ENCODE data around the gene SPG7.
A peak's percentile ranks its signal among the peaks of the same experiment; 100 is the strongest.
"Not testable (repeated sequence)": the region's sequence is repeated elsewhere in the genome, so short reads cannot be mapped to it uniquely, and the experiment has no call there.

Gene SPG7

DNA sequence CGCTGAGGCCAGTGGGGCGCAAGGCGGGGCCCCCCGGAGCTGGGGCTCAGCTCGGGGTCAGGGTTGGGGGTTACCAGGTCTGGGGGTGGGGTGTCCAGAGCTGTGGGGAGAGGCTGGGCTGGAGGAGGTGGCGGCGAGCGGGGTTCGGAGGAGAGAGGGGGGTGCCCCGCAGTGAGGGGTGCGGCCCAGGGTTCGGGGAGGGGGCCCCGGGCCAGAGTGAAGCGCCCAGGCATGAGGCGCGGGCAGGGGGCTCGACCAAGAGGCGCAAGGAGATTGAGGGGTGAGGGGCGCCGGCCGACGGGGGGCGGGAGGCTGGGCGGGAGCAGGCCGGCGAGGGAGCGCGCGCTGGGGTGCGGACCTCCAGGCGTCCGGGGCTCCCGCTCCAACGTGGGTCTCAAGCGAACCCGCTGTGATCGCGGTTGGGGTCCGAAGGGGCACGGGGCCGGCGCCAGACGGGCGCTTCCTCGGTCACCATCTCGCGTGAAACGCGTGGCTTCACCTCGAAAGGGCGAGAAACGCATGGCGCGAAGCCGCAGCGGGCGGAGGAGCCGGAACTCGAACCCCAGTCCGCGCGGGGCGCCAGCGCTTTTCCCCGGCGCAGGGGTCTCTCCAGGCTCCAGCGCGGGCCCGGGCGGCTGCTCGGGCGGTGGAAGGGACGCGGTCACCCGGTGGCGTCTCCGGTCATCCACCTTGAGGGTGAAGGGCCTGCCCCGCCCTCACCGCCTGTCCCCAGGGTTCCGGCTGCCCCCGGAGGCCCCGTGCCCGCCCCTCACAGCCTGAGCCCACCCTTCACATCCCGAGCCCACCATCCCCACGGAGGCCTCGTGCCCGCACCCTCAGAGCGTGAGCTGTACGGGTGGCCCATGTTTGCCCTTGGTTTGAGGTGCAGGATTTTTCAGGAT lies 68.2 kb downstream of the SPG7 start:
- DNase-seq (ENCODE audit: low spot score) (no peak), FAIRE-seq (no peak)

DNA sequence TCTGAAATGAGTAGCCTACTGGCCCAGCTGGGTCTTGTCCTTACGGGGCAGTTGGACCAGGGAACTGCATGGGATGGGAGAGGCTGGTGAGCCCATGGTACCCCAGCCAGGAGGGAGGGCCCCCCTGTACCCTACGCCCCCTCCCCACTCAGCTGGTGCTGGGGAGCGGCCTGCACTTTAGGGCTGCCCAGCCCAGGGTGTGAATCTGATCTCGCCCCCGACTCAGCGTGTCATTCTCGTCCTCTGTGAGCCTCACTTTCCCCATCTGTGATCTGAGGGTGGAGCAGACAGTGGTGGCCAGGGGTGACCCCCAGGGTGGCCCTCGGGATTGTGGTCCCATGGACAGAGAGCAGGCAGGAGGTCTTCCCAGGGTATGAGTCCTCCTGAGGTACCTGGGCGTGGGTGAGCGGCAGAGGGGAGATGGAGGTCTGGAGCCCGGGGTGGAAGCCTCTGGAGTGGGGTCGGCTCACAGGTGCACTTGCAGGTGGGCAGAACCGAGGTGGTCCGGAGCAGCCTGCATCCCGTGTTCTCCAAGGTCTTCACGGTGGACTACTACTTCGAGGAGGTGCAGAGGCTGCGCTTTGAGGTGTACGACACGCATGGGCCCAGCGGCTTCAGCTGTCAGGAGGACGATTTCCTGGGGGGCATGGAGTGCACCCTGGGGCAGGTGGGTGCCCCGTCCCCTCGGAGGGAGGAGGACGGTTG lies 69.0 kb downstream of the SPG7 start:
- DNase-seq (ENCODE audit: low spot score), result no peak

DNA sequence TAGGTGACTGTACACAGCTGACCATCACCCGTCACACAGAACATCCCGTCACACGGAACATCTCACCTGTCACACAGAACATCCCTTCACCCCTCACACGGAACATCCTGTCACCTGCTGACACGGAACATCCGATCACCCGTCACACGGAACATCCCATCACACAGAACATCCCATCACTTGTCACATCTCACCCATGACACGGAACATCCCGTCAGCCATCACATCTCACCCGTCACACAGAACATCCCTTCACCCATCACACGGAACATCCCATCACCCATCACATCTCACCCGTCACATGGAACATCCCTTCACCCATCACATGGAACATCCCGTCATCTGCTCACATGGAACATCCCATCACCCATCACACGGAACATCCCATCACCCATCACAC lies 71.1 kb downstream of the SPG7 start:
- FAIRE-seq, result no peak
- DNase-seq (ENCODE audit: low spot score), result no peak

More for the DNA sequence above, 69.0 kb downstream of the SPG7 start:
- no peak for FAIRE-seq

DNA sequence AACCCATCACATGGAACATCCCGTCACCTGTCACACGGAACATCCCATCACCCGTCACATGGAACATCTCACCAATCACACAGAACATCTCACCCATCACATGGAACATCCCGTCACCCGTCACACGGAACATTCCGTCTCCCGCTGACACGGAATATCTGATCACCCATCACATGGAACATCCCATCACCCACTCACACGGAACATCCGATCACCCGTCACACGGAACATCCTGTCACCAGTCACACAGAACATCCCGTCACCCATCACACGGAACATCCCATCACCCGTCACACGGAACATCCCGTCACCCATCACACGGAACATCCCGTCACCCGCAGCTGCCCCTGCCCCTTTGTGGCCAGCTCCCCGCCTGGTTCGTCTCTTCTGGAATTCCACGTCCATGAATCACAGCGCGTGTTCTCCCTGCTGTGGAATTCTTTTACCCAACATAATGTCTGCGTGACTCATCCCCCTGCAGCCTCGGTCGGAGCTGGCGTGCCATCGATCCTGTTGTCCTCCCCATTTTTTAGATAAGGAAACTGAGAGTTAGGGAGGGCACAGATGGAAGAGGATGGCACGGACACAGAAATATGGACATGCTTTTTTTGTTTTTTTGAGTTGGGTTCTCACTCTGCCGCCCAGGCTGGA lies 73.0 kb downstream of the SPG7 start:
- DNase-seq (ENCODE audit: low spot score) (peak; percentile 97), FAIRE-seq (peak; percentile 97)

DNA sequence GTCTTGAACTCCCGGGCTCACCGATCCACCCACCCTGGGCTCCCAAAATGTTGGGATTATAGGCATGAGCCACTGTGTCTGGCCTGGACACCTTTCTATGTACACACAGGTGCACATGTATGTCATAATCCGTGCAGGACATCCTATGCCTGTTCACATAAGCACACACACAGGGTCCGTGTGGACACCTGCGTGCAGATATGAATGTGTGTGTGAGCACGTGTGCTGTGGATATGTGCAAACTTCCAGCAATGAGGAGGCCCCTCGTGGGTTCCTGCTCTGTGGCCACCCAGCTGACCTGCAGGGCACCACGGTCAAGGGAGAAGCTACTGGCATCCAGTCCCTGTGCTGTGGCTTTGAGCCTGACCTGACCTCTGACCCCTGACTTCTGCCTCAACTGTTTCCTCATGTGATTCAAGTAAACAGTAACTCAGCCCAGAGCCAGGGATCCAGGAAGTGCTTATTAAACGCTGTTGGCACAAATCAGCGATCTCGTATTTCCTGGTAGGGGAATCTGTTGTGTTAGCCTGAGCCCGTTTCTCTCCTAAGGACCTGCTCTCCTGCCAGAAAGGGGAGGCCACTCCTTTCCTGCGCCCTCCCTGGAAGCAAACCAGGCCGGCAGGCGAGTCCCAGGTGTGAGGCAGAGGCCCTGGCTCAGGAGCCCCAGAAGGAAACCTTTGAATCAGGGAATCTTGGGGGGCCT lies 73.8 kb downstream of the SPG7 start:
- DNase-seq (ENCODE audit: low spot score) (peak; percentile 78), FAIRE-seq (peak; percentile 85)

DNA sequence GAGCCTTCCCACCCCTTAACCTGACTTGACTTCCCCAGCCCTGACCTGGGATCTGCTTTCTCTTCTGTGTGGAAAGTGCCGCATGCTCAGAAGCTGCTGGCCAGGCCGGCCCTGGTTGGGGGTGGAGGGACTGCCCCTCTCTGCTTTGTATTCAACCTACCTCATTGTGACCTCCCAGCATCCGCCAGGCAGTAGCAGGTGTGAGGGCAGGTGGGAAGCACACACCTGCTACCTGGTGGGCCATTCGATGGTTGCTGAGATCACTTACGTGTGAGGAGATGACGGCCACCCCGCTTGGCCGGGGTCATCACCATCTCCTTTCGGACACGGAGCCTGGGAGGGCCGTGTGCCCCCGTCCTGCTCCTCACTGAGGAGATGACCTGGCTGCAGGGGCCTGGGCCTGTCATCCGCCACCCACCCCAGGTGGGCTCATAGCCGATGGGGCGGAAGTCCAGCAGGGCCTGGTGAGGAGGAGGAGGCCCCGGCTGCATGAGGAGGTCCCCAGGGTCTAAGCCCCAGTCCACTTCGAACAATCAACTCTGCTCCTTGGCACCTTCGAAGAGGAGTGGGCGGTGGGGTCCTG lies 74.5 kb downstream of the SPG7 start:
- DNase-seq (ENCODE audit: low spot score) (no peak), FAIRE-seq (no peak)

DNA sequence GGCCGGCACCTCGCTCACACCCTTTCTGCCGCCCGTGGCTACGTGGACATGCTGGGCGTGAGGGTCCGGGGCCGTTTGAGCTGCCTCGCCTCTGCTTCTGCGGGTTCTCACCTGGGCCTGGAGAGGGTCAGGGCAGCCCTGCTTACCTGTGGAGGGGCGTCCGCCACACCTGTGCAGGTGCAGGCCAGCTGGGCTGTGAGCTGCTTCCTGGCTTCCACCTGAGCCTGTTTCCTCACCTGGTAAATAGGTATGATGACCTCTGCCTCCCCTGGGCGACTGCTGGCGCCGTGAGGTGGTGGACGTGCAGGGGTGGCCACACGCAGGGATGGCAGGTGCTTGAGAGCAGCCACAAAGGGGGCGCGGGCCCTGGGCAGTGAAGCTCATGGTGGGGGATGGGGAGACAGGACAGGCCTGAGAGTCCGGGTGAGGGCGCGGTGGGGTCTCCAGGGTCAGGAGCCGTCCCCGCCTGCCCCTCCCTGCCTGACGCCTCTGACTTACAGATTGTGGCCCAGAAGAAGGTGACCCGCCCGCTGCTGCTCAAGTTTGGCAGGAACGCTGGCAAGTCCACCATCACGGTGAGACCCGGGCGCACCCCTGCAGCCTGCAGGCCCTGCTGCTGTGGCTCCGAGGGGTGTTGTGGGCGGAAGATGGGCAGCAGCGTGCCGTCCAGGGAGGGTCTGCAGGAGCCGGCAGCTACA lies 75.1 kb downstream of the SPG7 start:
- no peak for FAIRE-seq
- DNase-seq (ENCODE audit: low spot score), result no peak

DNA sequence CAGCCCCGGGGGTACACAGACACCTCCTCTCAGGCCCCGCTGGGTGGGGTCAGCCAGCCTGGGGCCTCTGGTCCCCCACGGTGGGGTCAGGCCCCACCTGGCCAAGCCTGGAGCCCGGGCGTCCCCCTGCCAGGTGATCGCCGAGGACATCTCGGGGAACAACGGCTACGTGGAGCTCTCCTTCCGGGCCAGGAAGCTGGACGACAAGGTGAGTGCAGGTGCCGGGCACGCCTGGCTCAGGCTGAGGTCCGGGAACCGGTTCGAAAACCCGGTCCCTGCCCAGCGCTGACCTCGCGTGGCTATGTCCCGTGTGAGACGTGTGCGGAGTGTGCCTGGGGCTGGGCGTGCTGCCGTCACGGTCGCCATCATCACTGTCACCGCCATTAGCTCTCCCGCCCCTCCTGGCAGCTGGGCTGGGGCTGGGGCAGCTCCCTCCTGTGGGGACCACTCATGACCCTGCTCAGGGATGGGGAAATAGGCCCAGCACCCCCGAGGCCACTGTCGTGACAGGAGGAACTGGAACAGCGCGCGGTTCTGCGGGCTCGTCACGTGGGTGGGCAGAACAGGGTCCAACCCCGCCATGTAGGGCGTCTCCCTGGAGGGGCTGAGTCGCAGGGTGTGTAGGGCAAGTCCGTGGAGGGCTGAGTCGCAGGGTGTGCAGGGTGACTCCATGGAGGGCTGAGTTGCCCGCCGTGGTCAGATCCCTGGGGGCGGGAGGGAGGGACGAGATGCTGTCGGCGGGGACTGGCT lies 75.9 kb downstream of the SPG7 start:
- DNase-seq (ENCODE audit: low spot score) (no peak), FAIRE-seq (no peak)

DNA sequence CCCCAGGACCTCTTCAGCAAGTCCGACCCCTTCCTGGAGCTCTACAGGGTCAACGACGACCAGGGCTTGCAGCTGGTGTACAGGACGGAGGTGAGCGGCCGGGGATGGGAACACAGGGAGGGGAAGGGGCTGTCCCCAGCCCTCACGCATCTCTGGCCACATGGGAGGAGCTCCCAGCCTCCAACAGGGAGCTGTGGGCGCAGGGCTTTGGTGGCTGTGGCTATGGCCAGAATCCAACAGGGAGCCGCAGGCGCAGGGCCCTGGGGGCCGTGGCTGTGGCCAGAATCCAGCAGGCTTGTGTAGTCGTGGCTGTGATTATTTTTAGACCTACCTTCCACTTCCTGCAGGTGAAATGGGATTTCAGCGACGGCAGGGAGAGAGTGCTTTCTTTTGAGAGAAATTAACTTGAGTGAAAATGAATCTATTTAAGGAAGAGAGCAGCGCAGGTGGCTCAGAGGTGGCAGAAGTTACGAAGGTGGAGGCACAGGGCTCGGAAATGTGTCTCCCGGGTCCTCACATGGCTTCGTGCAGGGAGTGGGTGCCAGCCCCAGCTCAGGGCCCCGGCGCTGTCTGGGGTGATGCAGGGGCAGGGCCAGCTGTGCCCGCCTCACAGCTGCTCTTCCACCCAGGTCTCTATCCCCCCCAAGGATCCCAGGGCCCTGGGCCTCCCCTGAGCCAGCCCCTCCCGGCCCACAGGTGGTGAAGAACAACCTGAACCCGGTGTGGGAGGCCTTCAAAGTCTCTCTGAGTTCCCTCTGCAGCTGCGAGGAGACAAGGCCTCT lies 76.8 kb downstream of the SPG7 start:
- DNase-seq (ENCODE audit: low spot score), result no peak
- FAIRE-seq, result no peak

DNA sequence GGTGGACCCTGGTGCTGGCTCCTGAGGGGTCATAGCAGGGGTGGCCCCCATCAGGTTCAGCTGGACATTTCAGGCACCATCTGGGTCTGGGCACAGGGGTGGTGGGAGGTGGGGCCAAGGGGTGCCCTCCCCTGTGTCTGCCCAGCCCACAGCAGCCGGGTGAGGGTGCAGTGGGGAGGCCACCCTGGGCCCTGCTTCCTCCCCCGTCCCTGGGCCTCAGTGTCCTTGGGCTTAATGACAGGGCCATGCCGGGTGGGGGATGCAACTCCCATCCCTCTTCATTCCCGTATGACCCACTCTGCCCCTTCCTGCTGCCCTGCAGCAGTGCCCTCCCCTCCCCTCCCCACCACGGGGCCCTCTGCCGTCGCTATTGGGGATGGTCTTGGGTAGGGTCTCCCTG lies 78.0 kb downstream of the SPG7 start:
- no peak for FAIRE-seq

DNA sequence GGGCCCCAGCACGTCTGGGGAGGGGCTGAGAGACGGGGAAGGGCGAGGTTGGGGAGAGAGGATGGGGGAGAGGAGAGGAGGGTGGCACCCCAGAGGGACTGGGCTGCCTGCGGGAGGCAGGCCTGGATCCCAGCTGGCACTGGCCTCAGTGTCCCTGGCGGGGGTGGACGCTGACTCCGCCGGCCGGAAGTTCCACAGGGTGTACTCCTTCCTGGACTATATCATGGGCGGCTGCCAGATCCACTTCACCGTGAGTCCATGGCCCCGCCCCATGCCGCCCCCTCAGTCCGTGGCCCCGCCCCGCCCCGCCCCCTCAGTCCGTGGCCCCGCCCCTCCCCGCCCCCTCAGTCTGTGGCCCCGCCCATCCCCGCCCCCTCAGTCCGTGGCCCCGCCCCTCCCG lies 78.7 kb downstream of the SPG7 start:
- DNase-seq (ENCODE audit: low spot score) (no peak), FAIRE-seq (no peak)

More for the DNA sequence above, 78.0 kb downstream of the SPG7 start:
- no peak for DNase-seq (ENCODE audit: low spot score)

DNA sequence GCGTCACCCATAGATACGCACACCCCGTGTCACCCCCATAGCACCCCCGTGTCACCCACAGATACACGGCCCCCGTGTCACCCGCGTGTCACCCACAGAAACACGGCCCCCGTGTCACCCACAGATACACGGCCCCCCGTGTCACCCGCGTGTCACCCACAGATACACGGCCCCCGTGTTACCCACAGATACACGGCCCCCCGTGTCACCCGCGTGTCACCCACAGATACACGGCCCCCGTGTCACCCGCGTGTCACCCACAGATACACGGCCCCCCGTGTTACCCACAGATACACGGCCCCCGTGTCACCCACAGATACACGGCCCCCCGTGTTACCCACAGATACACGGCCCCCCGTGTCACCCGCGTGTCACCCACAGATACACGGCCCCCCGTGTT lies 79.5 kb downstream of the SPG7 start:
- not testable (repeated sequence) for DNase-seq (ENCODE audit: low spot score); FAIRE-seq

DNA sequence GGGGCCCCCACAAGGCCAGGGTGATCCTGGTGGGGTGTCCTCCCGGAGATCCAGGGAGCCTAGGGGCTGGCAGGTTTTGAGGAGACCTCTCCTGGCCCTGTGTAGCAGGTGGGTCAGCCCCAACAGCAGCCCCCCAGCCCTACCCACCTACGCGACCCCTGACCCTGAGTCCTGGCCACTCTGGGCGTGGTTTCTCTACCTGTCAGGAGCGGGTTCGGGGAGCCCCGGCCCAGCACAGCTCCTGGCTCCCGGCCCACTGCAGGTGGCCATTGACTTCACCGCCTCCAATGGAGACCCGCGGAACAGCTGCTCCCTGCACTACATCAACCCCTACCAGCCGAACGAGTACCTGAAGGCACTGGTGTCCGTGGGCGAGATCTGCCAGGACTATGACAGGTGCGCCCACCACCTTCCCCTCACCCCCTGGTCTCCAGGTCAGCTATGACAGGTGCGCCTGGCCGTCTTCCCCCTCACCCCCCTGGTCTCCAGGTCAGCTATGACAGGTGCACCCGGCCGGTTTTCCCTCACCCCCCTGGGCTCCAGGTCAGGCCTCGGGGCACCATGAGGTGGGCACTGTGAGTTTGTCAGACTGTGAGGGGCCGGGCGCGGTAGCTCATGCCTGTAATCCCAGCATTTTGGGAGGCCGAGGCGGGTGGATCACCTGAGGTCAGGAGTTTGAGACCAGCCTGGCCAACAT lies 80.4 kb downstream of the SPG7 start:
- DNase-seq (ENCODE audit: low spot score), result no peak
- no peak for FAIRE-seq

DNA sequence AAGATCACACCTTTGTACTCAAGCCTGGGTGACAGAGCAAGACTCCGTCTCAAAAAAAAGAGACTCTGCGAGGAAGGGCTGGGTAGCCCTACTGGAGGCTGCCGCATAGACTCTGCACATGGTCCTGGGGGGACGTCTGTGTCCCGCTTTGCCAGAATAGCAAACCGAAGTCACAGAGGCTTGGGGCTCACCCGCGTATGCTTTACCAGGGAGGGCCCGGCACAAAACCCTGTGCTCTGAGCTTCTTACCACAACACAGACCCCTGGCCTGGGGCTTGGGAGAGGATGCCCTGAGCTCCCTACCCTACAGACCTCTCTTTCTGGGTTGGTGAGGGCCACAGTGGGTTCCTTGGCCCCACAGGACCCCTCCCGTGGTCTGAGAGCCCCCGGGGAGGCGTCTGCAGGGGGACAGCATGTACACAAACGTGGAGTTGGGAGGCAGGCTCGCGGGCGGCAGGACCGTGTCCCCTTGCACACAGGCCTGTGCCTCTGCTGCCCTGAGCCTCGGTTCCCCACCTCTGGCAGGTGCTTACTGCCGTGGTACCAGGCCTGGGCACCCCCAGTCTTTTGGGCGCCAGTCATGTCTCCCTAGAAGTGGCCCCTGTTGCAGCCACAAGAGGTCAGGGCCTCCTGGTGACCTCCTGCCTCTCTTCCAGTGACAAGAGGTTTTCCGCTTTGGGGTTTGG lies 81.2 kb downstream of the SPG7 start:
- DNase-seq (ENCODE audit: low spot score) (no peak), FAIRE-seq (no peak)

DNA sequence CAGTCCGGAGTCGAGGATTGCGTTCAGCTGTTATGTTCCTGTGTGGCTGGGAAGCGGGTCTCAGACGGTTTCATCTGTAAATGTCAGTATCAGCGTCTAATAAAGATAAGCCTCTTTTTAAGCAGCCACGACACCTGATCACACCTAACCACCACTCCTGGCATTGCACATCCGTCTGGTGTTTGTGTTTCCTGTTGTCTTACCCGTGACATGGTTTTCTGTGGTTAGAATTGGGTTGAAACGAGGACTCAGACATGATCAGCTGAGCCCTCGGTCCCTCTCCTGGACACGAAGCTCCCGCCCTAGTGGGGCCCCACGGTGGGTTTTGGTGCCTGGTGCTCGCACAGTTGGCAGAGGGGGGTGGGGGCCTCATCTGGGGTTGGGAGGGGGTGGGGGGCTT lies 85.6 kb downstream of the SPG7 start:
- DNase-seq (ENCODE audit: low spot score) (no peak), FAIRE-seq (no peak)

DNA sequence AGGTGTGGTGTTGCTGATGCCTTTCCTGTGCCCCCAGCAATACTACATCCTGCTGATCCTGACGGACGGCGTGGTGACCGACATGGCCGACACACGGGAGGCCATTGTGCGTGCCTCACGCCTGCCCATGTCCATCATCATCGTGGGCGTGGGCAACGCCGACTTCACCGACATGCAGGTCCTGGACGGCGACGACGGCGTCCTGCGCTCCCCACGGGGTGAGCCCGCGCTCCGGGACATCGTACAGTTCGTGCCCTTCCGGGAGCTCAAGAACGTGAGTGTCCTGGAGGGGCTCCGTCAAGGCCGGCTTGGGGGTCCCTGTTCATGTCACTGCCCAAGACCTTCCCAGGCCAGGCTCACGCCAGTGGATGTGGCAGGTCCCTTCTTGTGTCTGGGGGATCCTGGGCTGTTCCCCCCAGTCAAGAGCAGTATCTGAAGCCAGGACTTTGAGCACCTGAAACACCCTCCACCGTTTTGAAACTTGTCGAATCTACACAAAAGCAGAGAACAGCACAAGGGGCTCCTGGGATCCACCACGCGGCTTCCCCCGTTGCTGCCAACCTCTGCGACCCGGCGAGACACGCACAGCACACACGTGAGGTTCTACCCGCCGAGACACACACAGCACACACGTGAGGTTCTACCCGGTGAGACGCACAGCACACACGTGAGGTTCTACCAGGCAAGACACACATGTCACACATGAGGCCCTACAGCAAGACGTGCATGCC lies 87.3 kb downstream of the SPG7 start:
- DNase-seq (ENCODE audit: low spot score) (no peak), FAIRE-seq (no peak)

DNA sequence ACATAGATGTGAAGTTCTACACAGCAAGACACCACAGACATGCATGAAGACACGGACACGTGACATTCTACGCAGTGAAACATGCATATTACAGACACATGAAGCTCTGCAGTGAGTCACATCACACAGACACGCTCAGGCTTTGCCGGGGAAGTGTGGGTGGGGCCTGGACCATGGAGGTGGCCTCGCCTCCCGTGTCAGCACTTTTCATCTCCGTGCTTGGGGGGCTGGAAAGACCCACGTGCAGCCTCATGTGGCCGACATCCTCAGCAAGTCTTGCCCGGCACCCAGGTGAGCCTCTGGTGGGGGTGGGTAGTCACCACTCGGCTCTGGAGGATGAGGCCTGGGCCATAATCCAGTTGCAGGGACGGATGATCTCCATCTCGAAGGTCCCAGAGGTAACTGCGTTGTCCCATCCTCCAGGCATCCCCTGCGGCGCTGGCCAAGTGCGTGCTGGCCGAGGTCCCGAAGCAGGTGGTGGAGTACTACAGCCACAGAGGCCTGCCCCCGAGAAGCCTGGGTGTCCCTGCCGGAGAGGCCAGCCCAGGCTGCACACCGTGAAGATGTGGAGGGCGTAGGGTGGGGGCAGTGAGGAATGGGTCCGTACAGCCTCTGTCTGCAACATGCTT lies 88.0 kb downstream of the SPG7 start:
- FAIRE-seq (no peak), DNase-seq (ENCODE audit: low spot score) (no peak)

Data from RCC 7860 (cell line).